ENCODE results near the gene PRUNE2.

PRUNE2 gene

DNA sequence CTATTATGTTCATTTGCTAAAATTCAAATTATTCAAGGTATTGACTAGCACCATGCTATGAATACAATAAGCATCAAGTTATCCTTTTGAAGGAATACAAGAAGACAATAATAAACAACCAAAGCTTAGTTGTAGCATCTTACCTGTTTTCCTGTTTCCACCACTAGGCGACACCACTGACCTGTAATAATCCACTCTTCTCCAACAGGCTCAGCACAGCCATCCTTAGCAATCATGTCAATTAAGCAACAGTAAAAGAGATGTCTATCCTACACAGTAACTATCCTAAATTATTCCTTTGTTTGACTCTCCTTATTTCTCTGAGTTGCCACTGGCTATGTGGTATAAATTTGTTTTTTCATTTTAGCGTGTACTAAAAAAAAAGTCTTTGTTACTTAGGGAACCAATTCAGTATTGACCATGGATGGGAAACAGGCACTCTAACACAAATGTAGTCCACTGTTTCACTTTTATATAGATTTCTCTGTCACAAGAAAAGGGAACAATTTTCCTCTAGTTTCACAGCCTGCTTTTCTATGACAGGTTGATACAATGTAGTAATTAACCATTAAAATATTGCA is 95.4 kb downstream of the PRUNE2 start:
- peak; percentile 92 for TF ChIP-seq CTCF (IDR thresholded peaks at IDR 0.05)

DNA sequence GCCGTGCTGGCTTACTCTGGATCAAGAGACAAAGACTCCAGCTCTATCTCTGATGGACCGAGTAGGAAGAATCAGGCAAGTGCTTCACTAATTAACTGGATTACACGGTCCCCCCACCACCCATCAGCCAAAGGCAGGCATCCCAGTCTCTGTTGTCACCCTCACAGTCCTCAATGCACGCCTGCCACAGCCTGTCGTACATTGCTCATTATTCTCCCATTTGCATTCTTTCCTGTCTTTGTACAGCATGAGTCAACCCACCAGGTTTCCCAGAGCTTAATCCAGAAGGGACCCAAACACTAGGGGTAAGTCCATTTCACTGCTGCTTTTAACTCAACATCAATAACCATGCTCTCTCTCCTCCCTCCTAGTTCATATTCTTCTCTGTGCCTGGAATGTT is 97.3 kb downstream of the PRUNE2 start:
- TF ChIP-seq CTCF (IDR thresholded peaks at IDR 0.05) = no peak

- no peak for TF ChIP-seq CTCF (IDR thresholded peaks at IDR 0.05)
Observed at GRCh38 chr9:76803762-76804161, 102.2 kb downstream of the PRUNE2 start.

GRCh38 chr9:76803083-76803482 is 102.8 kb downstream of the PRUNE2 start:
- no peak for TF ChIP-seq CTCF (IDR thresholded peaks at IDR 0.05)

DNA sequence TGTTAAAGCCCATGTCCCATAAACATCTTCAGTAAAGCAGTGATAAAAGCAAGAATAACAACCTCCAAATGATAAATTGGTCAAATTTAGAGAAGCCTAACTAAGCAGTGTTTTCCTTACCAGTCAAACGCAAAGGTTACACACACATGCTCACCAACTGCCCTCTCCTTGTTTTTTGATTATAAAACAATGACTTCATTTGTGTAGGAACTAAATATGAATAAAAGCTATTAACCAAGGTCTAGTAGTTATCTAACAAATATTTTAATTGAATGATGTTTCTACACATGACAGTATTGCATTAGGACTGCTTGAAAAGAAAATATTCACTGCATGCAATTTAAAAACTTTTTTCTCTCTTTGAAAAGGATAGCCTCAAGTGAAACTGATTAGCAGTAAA is 105.0 kb downstream of the PRUNE2 start:
- no peak for TF ChIP-seq CTCF (IDR thresholded peaks at IDR 0.05)

DNA sequence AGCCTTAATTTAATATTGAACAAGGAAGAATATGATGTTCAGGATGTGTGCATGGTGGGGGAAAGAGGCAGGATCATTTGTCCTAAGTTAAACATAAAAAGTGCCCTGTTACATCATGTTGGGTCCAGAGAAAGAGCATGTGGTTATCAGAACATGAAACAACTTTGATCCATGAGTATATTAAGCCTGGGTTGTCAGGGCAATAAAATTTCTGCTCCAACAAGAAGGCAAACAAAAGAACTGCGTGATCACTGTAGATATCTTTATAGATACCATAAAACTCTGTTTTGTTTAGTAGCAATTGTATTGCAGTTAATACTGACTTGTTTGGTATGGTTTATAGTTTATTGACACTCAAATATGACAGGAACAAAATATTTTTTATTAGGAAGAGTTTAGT is 106.4 kb downstream of the PRUNE2 start:
- no peak for TF ChIP-seq CTCF (IDR thresholded peaks at IDR 0.05)

DNA sequence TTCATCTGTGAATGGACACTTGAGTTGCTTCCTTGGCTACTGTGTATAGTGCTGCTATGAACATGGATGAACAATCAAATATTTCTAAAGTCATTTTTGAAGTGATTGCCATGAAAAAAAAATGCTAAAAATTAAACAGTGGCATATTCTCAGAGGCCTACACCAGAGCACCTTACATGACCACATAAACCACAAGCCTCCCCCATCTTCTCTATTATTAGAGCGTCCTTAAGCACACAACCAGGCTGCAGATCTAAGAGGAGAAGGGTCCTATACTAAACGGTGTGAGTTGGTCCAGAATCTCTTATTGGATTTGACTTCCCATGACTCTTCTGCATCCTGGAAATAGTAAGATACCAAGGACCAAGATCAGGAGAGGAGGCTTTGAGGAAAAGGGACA is 107.4 kb downstream of the PRUNE2 start:
- TF ChIP-seq CTCF (IDR thresholded peaks at IDR 0.05) = no peak

DNA sequence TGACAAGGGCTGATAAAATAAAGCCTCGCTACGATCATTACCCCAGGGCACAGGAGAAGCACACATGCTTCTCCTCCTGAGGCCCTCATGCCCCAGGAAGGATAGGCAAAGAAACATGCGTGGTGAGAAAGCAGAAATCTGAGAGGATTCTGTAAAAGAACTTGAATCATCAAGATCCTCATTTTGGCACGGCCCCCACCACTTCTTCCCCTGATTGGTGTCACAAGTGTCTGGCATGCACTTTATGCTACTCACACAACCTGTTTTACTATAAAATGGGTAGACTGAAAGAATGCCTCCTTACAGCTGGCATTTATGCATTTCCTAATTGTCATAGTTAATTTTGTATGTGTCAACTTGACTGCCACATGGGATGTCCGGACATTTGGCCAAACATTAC is 109.6 kb downstream of the PRUNE2 start:
- TF ChIP-seq CTCF (IDR thresholded peaks at IDR 0.05) = no peak
